ENCODE data around the gene CSNK1G3.
"Not testable (repeated sequence)": the region's sequence is repeated elsewhere in the genome, so short reads cannot be mapped to it uniquely, and the experiment has no call there.

Gene CSNK1G3

DNA sequence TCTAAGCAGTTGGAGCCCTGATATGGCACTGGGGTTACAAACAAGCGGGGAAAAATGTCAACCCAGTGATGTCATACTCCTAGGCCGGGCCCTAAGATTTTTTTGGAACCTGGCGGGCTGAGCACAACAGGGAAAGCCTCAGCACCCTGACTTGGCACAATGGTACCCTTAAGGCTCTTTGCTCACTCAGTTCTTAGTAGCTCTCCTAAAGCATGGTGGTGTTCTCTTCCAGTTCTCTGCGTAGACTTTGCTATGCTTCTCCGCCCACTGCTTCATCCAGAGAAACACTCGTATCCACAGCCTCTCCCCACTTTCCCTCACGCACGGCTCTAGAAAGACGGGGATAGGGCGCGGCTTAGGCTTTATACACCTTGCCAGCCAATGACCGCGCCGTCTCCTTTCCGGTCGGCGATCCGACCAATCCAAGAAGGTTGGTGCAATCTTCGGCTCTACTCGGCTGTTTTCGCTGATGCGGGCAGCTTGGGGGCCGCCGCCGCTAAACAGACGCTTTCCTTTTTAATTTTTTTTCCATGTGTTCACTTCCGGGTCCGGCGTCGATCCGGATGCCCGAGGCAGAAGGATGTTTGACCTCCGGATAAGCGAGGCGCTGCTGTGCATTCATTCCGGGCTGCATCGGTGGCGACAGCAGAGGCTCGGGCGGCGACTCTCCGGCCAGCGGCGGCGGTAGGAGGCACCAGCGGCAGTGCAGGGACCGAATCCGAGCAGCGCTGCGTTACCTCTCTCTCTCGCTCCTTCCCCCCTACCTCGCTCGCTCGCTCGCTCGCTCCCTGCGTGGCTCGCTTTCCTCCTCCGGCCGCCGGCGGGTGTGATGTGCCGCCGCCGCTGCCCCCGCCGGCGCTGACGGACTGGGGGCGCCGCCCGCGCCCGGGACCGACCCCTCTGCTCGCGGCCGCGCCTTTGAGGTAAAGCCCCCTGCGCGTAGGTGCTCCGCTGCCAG, at the start of gene CSNK1G3:
Gene CSNK1G3 (plus strand): TSS at position 530 of the 958 bp plus-strand sequence. CDS start 33,487 bp downstream, outside the sequence.
- DNase-seq: peak; percentile 99

DNA sequence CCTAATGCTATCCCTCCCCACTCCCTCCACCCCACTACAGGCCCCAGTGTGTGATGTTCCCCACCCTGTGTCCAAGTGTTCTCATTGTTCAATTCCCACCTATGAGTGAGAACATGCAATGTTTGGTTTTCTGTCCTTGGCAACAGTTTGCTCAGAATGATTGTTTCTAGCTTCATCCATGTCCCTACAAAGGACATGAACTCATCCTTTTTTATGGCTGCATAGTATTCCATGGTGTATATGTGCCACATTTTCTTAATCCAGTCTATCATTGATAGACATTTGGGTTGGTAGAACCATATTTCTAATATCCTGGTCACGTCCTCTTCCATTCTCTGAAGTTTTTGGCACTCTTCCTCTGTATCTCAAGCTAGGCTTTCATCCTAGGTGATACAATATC, 45.1 kb upstream of the CSNK1G3 start:
- DNase-seq: not testable (repeated sequence)

DNA sequence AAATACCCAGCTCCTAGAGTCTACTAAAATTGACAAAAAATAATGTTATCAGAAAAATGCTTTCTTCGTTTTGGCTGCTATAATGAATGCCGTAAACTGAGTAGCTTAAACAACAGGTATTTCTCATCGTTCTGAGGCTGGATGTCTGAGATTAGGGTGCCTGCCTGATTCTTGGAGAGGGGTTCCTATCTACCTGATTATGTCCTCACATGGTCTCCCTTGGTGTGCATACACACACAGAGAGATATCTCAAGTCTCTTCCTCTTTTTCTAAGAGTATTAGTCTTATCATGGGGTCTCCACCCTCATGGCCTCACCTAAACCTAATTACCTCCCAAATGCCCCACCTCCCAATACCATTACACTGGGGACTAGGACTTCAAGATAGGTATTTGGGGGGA, 40.6 kb upstream of the CSNK1G3 start:
- DNase-seq: no peak

DNA sequence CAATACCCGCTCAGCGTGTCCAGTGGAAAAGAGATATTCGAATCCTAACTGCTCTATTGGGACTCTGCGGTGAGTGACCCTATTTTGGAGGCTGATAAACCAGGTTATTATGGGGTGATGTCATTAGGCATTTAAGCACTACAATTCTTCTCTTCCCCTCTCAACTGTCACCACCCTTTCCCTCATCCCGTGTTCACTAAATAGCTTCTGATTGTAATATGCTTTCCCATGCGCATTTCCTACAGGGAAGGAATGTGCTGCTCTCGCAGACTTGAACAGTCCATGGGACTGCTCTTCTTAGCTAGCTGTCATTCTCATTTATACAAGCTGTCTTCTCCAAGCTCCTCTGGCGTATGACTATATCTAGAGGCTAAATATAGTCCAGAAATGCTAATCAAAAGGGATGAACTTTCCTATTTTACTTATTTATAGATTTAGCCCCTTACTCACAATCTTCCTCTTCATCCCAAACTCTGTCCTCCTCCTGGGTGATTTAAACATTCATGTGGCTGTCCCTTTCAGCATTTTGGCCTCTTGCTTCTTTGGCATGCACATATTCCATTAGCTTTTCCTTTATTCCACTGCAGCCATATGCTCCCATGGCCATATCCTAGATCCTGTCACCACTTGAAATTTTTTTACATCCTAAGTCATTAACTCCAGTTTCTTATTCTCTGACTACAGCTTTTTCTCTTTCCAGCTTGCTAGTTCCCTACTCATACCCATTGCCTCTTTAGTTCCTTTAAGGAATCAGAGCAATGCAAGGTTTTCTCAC, 39.6 kb upstream of the CSNK1G3 start:
- DNase-seq: peak; percentile 64

DNA sequence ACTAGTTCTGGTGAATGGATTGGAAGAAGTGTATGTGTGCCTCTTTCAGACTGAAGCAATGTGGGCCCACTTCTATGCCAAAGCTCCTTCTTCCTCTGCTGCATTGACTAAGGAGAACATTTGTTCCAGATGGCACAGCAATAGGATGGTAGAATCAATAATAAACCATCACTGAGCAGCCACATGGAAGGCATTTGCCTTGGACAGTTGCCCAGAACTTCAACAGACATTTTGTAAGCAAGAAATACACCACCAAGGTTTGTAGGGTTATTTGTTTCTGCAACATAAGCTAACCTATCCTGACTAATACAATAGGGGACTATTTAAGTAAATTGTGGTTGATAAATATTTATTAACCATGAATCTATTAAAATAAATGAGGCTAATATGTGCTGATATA, 37.7 kb upstream of the CSNK1G3 start:
- DNase-seq: no peak

DNA sequence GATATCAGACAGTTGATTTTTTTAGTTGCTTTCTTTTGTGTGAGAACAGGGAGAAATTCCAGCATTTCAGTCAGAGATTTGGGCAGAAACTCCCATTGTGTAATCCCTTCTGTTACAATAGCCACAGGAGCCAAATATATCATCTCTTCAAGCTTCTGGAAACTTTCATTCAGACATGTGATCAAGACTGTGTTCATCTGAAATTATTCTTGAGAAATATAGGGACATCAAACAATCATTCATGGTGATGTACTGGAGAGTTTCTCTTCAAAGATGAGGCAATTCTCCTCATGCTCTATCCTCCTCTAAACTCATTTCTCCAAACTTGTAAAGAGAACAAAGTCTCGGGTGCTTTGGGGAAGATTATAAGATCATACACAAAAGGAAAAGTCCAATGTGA, 35.2 kb upstream of the CSNK1G3 start:
- no peak for DNase-seq

DNA sequence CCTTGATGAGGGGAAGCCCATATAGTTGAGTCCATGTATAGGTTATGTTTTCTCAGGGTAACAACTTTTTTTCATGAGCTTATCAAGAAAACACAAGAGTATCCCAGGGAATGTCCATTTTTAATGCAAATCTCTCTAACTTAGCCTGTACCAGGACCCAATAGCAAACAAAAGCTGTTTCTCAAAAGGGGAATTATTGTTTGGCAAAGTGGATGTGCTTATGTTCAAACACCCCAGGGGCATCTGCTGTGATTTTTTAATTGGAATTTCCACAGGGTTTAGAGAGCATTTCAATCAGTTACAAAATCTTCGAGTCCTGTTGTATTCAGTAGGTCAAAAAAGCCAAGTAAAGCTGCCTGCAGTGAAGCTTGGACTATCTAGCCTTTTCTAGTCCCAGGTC, 33.4 kb upstream of the CSNK1G3 start:
- DNase-seq: no peak

DNA sequence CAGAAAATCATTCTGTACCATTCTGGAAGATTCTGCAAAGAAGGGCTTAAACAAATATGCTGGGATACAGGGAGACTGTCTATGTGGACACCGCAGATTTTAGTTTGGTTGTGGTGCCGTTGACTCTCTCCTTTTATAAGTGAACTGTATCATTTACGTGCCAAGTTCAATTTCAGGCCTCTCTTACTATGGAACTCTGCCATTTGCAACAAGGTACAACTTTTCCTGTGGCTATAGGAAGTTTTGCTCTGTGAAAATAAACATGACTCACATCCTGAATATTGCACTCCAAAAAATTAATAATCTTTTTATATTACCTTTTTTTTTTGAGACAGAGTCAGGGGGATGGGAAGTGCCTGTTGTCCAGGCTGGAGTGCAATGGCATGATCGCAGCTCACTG, 29.7 kb upstream of the CSNK1G3 start:
- no peak for DNase-seq

DNA sequence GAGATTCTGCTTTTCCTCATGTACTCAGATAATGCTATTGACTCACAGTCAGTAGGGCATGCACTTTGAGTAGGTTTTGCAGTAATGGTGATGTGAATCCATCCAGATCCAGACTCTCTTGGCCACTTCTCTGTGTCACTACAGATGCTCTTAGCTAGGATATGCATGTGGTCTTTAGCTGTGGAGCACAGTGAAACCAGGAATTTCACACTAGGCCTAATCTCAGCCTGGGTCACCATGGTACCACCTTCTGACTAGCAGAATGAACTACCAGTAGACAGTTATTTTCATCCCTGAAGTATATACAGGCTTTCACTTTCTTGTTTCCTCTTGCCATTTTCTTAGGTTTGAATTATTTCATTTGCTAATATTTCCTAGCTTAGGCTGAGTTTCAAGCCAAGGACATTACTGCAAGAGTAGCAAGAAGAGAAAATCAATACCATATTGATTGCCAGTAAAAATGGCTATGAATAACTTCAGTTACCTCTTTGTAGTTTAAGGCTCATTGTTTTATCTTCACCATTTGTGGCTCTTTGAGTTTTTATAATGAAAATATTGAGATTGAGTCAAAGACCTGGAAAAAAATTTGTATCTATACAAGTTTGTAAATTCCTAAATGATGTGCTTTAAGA, 28.4 kb upstream of the CSNK1G3 start:
- no peak for DNase-seq

DNA sequence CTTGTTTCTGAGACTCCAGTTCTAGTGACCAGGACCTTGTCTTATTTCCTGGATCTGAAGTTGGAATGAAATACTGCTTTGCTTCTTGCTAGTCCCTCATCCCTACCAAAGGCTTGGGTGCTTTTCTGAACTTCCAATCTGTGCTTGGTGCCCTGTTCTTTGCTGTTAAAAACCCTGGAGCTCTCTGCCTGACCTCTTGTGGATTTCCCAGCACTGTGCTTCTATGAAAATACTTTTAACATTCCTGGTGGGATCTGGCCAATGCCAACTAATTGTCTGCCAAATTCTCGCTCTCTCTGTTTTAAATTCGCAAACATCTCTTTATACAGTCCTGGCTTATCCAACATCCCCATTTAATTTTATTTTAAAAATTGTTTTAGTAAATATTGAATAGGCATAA, 26.7 kb upstream of the CSNK1G3 start:
- DNase-seq: no peak

DNA sequence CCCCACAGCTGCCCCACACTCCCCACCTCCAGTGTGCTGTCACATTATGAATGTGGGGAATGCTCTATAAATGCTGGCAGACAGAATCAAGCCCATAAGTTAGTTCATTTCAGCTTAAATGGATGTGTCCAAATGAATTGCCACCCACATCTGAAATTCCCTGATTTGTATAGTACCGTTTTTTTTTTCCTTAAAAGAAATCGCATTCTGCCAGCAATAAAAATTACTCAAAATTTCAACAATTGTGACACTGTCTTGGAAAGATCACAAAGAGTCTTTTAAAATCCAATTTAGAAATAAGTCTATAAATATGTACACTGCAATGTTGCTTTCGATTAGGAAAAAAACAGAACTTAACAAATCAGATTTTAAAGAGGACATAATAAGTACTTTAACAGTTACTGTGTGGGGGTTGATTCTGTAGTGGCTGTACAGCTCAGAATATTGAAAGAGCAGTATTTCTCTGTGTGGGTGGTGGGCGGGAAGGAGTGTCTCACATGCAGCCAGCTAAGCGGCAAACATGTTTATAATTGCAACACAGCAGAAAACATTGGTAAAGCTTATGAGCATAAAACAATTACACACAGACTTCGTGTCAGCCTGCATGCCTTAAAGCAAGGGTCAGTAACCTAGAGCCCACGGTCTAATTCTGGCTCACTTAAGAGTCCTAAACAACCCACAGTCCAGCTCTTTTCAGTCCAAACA, 24.9 kb upstream of the CSNK1G3 start:
- no peak for DNase-seq

DNA sequence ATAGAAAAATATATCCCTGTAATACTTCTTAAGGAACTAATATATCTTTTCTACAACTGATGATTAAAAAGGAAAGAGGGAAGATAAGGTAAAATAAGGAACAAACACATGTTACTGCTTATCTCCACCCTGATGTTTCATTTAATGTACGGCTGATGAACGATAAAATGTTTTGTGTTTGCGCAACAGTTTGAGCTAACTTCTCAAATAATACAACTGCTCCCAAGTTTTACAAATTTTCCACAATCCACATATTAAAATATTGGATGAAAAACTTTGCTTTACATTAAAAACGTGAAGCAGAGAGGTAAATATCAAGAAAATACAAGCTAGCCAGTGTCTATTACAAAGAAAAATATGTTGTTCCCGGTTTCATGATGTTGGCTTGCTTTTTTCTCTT, 21.0 kb upstream of the CSNK1G3 start:
- DNase-seq: no peak

DNA sequence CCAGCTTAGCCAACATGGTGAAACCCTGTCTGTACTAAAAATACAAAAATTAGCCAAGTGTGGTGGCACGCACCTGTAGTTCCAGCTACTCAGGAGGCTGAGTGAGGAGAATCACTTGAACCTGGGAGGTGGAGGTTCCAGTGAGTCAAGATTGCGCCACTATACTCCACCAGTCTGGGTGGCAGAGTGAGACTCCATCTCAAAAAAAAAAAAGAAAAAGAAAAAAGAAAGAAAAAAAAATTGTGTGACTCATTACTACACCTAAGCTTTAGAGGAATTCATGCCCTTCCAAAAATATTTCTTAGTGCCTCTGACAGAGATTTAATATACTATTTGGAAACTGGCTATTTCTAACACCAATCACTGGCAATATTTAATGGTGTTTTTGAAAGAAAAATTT, 16.8 kb upstream of the CSNK1G3 start:
- not testable (repeated sequence) for DNase-seq

DNA sequence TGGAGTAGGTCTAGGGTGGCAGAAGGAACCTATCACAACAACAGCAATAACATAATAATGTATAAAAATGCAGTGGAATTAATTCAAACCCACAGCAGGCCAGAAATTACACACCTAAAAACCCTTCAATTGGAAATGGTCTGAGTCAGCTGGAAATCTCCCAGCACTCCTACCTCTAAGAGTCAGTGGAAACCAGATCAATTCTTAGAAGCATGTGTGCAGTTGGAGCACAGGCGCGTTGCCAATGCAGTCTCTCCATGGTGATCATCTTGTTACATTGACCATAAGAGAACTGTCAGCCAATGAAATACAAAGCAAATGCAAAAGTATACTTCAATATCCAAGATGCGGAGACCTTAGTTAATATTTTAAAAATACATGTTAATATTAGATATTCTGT, 15.1 kb upstream of the CSNK1G3 start:
- DNase-seq: peak; percentile 93

DNA sequence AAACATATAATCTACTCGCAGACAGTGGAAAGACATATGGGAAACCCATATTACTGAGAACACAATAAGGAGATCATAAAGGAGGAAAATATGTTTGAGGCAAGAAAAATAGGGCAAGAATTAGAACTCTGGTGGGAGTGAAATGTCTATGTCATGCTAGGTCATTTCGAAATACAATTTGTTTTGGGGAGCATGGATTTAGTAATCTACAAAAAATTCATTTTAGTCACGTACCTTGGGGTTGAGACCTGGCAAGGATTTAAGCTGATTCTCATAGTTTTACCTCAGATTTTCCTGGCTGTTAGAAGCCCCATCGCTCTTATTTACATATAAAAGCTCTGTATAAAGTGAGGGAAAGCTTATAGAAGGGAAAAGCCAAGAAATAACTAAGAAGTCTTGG, 11.5 kb upstream of the CSNK1G3 start:
- DNase-seq: peak; percentile 56

DNA sequence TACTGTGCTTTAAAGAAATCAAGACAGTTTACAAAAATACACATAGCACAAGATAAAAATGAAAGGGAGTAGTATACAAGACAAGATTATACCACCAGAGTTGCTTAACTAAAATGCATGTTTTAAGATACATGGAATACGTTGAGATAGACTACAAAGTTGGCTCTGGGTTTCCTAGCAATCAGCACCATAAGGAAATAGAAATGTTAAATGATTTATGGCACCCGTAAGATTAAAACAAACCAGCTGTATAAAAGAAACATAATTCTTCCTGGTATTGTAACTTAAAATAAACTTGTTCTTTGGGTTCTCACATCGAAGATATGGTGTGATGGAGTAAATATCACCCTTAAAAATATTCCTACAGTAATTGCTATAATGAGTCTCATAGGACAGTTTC, 9.9 kb upstream of the CSNK1G3 start:
- DNase-seq: peak; percentile 34

DNA sequence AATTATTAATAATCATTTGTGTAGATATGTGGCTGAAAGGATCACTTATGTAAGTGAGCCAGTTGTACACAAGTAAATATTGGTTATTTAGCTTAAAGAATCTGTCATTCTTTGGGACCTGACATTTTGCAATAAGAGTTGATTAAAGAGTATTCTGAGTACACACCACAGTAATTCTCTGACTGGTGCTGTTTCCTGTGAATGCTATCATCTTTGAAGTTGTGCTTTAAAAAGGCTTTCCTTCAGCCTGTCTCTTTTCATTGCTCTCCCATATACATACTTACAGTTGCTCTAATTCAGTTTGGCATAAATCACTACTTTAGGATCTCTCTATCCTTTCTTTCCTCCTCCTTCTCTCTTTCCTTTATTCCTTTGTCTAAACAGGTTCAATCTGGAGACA, 8.7 kb upstream of the CSNK1G3 start:
- DNase-seq: no peak

DNA sequence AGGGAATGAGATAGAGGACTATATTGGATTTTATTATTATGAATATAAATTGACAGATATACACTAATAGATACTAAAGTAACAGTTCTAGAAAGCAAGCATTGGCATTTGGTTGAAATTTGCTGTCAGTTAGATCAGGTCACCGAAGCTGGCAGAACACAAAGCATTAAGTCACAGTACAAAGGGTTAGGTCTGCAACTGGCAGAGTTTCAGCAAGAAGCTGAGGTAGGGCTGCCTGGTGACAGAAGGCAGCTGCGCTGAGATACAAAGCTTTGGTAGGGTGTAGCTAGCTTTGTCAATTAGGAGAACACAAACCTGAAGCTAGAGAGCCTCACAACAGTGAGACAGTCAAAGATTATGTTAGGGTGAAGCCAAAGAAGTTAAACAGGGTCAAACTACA, 6.3 kb upstream of the CSNK1G3 start:
- no peak for DNase-seq

DNA sequence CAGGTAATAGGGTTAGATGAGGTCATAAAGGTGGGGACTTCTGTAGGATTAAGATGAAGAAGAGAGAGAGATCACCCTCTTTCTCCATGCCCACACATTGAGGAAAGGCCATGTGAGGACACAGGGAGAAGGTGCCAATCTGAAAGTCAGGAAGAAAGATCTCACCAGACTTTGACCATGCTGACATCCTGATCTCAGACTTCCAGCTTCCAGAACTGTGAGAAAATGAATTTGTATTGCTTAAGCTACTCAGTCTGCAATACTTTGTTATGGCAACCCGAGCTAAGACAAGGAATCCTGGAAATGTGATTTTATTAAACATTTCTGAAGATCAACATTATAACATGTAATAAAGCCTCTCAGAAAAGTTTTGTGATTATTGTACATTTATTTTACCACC, 3.5 kb upstream of the CSNK1G3 start:
- no peak for DNase-seq

DNA sequence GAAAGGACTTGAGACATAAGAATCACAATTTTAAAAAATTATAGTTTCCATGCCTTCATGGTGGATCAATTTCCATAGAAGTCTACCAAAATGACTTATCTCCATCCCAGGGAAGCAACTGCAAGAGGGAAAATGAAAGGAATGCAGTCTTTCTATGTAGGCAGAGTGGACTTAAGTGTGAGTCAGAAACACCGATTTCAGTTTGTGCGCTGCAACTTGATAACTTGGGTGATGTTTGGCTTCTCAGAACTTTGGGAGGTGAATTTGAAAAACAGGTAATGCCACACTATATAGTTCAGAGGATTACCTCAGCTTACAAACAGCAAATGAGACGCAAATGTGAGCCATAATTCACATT, 708 bp upstream of the CSNK1G3 start:
- peak; percentile 64 for DNase-seq

DNA sequence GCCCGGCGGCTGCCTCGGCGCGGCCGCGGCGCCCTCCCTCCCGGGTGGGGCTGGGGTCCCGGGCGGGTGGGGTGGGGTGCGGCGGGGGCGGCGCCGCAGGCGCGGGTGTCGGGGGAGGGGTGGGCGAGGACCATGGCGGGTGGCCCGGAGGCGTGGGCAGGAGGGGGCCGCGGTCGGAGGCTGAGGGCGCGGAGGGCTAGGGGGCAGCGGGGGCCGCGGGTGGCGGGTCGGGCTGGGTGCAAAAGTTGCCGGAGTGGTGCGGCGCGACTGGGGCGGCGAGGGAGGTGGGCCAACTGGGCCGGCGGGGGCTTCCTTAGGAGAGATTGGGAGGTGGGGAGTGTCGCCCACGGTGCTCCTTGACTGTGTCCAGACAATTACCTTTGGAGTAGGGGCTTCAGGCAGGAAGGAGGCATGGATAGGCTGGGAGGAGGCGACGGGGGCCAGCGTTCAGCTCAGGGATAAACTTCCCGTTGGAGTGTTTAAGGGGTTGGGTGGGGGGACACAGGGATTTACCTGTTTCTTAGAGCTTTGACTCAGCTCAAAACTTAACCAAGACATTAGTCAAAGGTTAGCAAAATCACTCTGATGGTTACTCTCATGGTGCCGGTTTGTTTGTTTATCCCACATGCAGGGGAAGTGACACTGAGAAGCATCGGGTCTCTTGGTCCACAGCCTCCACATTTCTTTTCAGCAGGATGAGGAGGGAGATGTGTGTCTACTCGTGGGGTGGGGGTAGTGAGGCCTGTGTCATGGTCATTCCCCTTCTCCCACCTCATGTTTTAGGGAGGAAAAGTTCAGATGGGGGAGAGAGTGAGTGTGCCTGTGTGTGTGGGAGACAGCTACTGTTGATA, 859 bp downstream of the CSNK1G3 start:
- no peak for DNase-seq

Measured in fibroblast of upper back skin (primary cell).